Thyroid gland (tissue), 4 donors: ENCODE data around the gene PPM1M. TPM values are rescaled to one million over a fixed set of nuclear protein-coding genes. Genes with fewer than 3 reads are reported as not detected.

ENCODE experiments used
- DNase-seq, 2 donors: peaks; one replicate each; pipeline ENCODE4 v3.0.0-alpha.2; 2019
- H3K27ac ChIP-seq, 3 donors: fragments of 200-600 bp; sonication (generic); 1 replicate in 2 of 3; 2 replicates in 1 of 3; pipeline ENCODE4 v1.5.1; 2016 to 2019; ENCODE audit warnings: mild to moderate bottlenecking in 1 of 3, moderate library complexity in 1 of 3
- H3K27me3 ChIP-seq: fragments of 200-600 bp; sonication (generic); one replicate; pipeline ENCODE4 v1.5.1; 2019
- H3K36me3 ChIP-seq, 2 donors: fragments of 200-600 bp; sonication (generic); one replicate each; pipeline ENCODE4 v1.5.1; 2016 to 2019
- H3K4me1 ChIP-seq, 2 donors: fragments of 200-600 bp; sonication (generic); one replicate each; pipeline ENCODE4 v1.5.1; 2017 to 2019
- H3K4me3 ChIP-seq, 3 donors: fragments of 200-600 bp; sonication (generic); replicated peaks in 1 of 3; 1 replicate in 2 of 3; 2 replicates in 1 of 3; pipeline ENCODE4 v1.5.1; 2016; ENCODE audit warnings: mild to moderate bottlenecking in 1 of 3
- H3K9me3 ChIP-seq: fragments of 200-600 bp; sonication (generic); one replicate; pipeline ENCODE4 v1.5.1; 2017
- POLR2A ChIP-seq, 2 donors: fragments of 450-650 bp; IDR thresholded peaks; one replicate each; pipeline ENCODE4 v1.6.1; 2017; ENCODE audit warnings: antibody characterized with exemption in 2 of 2, mild to moderate bottlenecking in 2 of 2, moderate library complexity in 1 of 2
- WGBS, 2 donors: methylation state at CpG; one replicate each; pipeline ENCODE4 v1.1.5; 2017; 5-methylcytosine and 5-hydroxymethylcytosine counted together
- intact Hi-C: fragments of 100-400 bp; cut with DNase I; formaldehyde crosslinking; loops from one replicate; pipeline ENCODE4 v1.15.1; 2023
- total RNA-seq, 4 donors: library from RNA; depleted of rRNA; stranded (reverse); fragments of >200 nt; gene quantifications; one replicate each; pipeline ENCODE4 v1.2.3, GENCODE V29; 2016
- TF ChIP-seq, protein P1 (sequence below), 6 experiments: fragments of 200-600 bp in 3 of 6; fragments of 450-650 bp in 3 of 6; sonication (generic) in 3 of 6; IDR thresholded peaks; one replicate each; pipeline ENCODE4 v1.5.1; 2016 to 2019; ENCODE audit warnings: antibody characterized with exemption in 6 of 6, mild to moderate bottlenecking in 2 of 6, inconsistent platforms in 1 of 6, moderate library complexity in 1 of 6

Gene PPM1M
- total RNA-seq, 4 donors from 2014 or later: 15.8 to 22.8 (median 18.0) TPM

DNA sequence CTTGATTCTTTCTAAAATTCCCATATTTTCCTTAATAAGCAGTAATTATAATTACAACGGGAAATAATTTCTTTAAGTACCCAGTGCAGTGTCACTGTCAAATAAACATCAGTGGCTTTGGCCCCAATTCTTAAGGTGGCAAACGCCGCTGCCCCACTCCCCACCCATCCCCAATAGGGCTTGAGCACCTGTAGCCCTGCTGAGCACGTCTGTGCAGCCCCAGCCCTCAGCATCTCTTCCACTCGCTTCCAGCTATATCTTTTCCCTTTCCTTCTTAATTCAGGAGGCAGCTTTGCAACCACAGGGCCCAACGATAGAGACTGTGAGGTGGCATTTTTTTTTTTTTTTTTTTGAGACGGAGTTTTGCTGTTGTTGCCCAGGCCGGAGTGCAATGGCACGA lies 9.0 kb downstream of the PPM1M start:
- Histone ChIP-seq H3K27ac (no peak overlapping the region), H3K9me3 (no peaks in the 10 kb centered on the region)
- no peak for TF ChIP-seq POLR2A (IDR thresholded peaks at IDR 0.05)

DNA sequence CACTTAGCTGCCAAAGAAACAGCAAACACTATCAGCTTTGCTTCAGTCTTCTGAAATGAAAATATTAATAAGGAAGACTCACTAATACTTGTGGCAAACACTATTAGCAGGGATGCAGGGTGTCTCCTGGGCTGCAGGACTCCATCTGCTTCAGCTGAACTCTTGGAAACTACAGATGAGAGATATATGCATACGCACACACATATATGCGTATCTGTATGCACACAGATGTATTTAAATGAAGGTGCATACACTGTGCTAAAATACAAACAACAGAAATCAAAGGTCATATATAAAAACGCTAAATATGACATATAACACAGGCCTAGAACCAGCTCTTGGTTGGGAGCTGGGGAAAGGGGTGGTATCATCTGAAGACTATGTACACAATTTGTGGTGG lies 10.6 kb downstream of the PPM1M start:
- H3K4me1 ChIP-seq: no peaks in the 10 kb centered on the region
- 92 to 98% methylated on average over 3 of the region's 3 CpGs for WGBS, 2 donors
- intact Hi-C loops: no loop called here
- H3K27ac ChIP-seq: no peak overlapping the region
- no peaks in the 10 kb centered on the region for H3K9me3 ChIP-seq
- TF ChIP-seq POLR2A (IDR thresholded peaks at IDR 0.05): no peak
- TF ChIP-seq, protein P1, sequence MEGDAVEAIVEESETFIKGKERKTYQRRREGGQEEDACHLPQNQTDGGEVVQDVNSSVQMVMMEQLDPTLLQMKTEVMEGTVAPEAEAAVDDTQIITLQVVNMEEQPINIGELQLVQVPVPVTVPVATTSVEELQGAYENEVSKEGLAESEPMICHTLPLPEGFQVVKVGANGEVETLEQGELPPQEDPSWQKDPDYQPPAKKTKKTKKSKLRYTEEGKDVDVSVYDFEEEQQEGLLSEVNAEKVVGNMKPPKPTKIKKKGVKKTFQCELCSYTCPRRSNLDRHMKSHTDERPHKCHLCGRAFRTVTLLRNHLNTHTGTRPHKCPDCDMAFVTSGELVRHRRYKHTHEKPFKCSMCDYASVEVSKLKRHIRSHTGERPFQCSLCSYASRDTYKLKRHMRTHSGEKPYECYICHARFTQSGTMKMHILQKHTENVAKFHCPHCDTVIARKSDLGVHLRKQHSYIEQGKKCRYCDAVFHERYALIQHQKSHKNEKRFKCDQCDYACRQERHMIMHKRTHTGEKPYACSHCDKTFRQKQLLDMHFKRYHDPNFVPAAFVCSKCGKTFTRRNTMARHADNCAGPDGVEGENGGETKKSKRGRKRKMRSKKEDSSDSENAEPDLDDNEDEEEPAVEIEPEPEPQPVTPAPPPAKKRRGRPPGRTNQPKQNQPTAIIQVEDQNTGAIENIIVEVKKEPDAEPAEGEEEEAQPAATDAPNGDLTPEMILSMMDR (IDR thresholded peaks at IDR 0.05): no peak
- no peaks in the 10 kb centered on the region for H3K27me3 ChIP-seq
- H3K36me3 ChIP-seq: peaks cover 88 to 89% of the 10 kb centered on the region in 2 donors
- no peak for DNase-seq
- no peak overlapping the region for H3K4me3 ChIP-seq

More for the DNA sequence above, 9.0 kb downstream of the PPM1M start:
- WGBS, 2 donors: 88 to 89% methylated on average over 9 of the region's 9 CpGs
- peaks cover 73% of the 10 kb centered on the region in 2 donors for H3K36me3 ChIP-seq
- no peak for DNase-seq
- intact Hi-C loops: no loop called here
- H3K27me3 ChIP-seq: no peaks in the 10 kb centered on the region
- peaks cover 0 to 4% of the 10 kb centered on the region in 2 donors for H3K4me1 ChIP-seq
- no peak overlapping the region for H3K4me3 ChIP-seq

DNA sequence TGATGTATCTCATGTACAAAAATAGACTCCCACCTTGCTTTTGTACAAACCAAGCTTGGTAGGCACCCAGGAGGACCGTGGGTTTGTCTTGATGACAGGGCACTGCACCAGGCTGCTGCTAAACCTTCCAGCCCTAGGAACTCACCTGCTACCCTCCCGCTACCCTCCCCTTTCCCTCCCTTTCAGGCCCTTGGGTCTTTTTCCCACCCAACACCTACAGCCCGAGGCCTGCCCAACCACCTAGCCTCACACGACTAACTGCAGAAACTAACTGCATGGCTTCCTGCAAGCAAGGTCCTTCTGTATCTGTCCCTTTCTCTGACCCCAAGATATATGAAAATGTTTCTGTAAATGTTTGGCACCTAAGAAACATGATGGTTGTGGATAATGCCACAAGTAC lies 11.1 kb downstream of the PPM1M start:
- Histone ChIP-seq H3K9me3 (no peaks in the 10 kb centered on the region), H3K27me3 (no peaks in the 10 kb centered on the region), H3K27ac (no peak overlapping the region), H3K4me3 (no peak overlapping the region), H3K4me1 (no peaks in the 10 kb centered on the region), H3K36me3 (peaks cover 89 to 92% of the 10 kb centered on the region in 2 donors)
- 87 to 89% methylated on average over 4 of the region's 4 CpGs for WGBS, 2 donors
- no peak for TF ChIP-seq POLR2A (IDR thresholded peaks at IDR 0.05)
- TF ChIP-seq, protein P1 (IDR thresholded peaks at IDR 0.05): no peak
- intact Hi-C loops: no loop called here
- DNase-seq: no peak

DNA sequence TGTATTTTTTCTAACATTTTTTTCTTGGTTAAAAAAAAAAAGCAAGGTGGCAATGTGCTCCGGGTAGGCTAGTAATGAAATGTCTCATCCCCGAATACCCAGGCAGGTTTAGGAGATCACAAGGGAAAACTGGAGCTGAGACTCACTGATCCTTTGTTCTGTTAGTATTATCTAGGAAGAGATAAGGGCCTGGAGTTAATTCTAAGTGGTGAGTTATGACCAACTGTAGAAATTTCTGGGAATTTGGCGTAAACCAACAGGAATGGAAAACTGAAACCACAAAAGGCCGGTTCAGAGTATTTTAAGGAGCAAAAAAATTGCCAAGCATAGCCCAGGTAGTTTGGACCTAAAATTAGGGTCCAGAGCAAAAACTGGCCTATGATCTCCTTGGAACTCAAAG lies 12.4 kb downstream of the PPM1M start:
- 88 to 93% methylated on average over 4 of the region's 4 CpGs for WGBS, 2 donors
- H3K27me3 ChIP-seq: no peaks in the 10 kb centered on the region
- no peaks in the 10 kb centered on the region for H3K9me3 ChIP-seq
- intact Hi-C loops: no loop called here
- H3K4me3 ChIP-seq: no peak overlapping the region
- no peak for DNase-seq
- H3K27ac ChIP-seq: no peak overlapping the region
- no peaks in the 10 kb centered on the region for H3K4me1 ChIP-seq
- H3K36me3 ChIP-seq: peaks cover 92 to 99% of the 10 kb centered on the region in 2 donors
- TF ChIP-seq, protein P1 (IDR thresholded peaks at IDR 0.05): no peak
- TF ChIP-seq POLR2A (IDR thresholded peaks at IDR 0.05): no peak

DNA sequence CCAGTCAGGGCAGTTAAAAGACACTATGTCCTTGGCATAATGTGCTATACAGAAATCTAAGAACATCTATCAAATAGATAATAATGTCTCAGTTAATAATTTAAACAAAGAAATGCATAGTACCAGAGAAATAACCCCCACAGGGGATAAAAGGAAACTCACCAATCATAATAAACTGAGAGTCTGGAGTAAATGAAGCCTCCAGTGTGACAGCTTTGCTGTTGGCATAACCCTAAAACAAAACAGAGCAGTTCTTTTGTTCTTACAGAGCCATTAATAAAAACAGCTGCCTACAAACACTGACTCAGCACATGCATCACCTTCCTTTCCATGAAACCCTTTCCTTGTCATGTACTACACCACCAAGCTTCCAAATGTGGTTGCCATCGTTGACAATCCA lies 13.5 kb downstream of the PPM1M start:
- Histone ChIP-seq H3K4me1 (no peaks in the 10 kb centered on the region), H3K36me3 (peaks cover 89 to 97% of the 10 kb centered on the region in 2 donors), H3K4me3 (no peak overlapping the region), H3K27ac (no peak overlapping the region), H3K27me3 (no peaks in the 10 kb centered on the region), H3K9me3 (no peaks in the 10 kb centered on the region)
- WGBS, 2 donors: 73 to 82% methylated on average over 1 of the region's 1 CpG
- intact Hi-C loops: no loop called here
- TF ChIP-seq, protein P1 (IDR thresholded peaks at IDR 0.05): no peak
- no peak for TF ChIP-seq POLR2A (IDR thresholded peaks at IDR 0.05)
- no peak for DNase-seq

DNA sequence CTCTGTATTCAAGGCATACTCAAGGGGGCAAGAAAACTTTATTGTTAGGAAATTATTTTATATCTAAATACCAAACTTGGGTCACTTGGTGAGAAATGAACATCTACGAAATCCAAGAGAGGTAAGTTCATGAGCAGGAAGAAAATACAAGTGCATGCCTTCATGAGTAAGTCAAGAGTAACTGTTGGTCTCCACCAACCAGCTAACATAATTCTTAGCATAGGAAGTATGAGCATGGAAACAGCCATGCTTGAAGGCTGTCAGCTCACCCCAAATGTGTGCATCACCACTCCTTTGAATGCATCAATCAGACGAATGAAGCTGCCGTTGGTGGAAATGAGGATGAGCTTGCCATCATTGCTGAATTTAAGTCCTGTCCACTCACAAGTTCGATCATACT lies 13.9 kb downstream of the PPM1M start:
- H3K9me3 ChIP-seq: no peaks in the 10 kb centered on the region
- TF ChIP-seq, protein P1 (IDR thresholded peaks at IDR 0.05): no peak
- no peak for TF ChIP-seq POLR2A (IDR thresholded peaks at IDR 0.05)
- H3K4me3 ChIP-seq: no peak overlapping the region
- H3K36me3 ChIP-seq: peaks cover 89 to 96% of the 10 kb centered on the region in 2 donors
- H3K27me3 ChIP-seq: no peaks in the 10 kb centered on the region
- intact Hi-C loops: no loop called here
- DNase-seq: no peak
- no peak overlapping the region for H3K27ac ChIP-seq
- WGBS, 2 donors: 91 to 94% methylated on average over 4 of the region's 4 CpGs
- H3K4me1 ChIP-seq: no peaks in the 10 kb centered on the region
